ENCODE results near the gene MED8.
"Not testable (repeated sequence)": the region's sequence is repeated elsewhere in the genome, so short reads cannot be mapped to it uniquely, and the experiment has no call there.

Gene MED8

DNA sequence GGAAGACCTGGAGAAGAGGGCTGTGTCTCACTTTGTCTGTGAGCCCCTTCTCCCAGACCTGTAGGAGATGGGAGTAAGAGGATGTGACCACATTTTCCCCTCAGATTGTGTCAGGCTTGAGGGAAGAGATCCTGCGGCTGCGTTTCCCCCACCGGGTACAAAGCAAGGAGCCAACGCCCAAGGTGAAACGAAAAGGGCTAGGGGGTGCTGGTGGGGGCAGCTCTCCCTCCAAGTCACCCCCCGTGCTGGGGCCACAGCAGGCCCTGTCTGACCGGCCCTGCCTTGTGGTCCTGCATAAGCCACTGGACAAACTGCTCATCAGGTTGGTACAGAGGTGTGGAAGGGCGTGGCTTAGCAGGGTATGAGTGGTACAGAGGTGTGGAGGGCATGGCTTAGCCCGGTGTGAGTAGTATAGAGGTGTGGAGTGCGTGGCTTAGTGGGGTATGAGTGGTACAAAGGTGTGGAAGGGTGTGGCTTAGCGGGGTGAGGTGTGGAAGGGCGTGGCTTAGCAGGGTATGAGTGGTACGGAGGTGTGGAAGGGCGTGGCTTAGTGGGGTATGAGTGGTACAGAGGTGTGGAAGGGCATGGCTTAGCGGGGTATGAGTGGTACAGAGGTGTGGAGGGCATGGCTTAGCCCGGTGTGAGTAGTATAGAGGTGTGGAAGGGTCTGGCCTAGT is 33.5 kb upstream of the MED8 start:
- no peak for DNase-seq (ENCODE audit: low read depth in 4 of 4, low spot score in 1 of 4)

DNA sequence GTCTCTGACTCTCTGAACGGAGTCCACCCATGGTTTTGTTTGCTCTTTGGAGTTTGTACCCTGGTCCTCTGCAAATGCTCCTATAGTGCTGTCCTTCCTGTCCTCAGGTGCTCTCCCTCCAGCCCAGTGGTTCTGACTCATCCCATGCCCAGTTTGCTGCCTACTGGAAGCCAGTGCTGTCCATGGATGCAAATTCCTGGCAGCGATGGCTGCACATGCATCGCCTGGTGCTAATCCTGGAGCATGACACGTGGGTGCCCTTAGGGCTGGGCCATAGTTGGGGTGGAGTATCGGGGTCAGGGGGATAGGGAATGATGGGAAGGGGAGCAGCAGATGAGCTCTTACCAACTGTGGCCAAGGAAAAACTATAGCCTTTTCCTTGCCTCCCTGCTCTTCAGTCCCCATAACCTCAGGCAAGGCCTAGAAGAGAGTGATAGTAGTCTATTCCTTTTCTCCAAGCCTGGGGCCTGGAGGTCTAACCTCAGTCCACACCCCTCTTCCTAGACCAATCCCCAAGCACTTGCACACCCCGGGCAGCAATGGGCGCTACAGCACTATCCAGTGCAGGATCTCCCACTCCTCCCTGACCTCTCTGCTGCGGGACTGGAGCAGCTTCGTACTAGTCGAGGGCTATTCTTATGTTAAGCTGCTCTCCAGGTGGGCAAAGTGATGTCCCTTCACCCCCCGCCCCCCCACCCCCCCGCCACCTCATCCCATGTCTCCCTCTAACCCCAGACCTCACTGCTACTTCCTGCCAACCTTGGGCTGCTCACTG is 32.6 kb upstream of the MED8 start:
- no peak for DNase-seq (ENCODE audit: low read depth in 4 of 4, low spot score in 1 of 4)

GRCh38 chr1:43421396-43421795 is 31.8 kb upstream of the MED8 start:
- DNase-seq (ENCODE audit: low read depth in 4 of 4, low spot score in 1 of 4) = no peak

- no peak for DNase-seq (ENCODE audit: low read depth in 4 of 4, low spot score in 1 of 4)
Observed at GRCh38 chr1:43420874-43421273, 31.3 kb upstream of the MED8 start.

DNA sequence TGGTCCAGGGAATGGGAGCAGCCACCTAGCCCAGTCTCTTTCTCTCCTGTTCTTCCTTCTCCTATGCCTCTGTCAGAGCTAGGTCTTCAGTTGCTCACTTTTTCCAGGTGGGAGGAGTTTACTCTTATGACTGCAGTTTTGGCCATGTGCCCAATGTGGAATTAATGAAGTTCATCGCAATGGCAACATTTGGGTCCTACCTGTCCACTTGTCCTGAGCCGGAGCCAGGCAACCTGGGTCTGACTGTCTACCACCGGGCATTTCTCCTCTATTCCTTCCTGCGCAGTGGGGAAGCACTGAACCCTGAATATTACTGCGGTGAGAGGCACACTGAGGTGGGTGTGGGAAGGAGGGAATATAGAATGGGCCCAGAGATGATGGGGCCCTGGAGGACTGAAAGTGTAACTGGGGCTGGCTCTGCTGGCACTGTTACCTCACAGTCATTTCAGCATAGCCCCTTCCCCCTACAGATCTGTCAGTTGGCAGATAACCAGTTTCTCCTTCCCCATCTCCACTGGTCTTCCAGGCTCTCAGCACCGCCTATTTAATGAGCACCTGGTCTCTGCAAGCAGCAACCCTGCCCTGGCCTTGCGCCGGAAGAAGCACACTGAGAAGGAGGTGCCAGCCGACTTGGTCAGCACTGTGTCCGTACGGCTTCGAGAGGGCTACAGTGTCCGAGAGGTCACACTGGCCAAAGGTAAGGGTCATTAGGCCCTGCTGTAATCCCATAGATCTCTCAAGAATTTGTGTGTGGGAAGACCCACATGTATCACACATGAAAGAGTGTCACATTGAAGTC is 30.2 kb upstream of the MED8 start:
- DNase-seq (ENCODE audit: low read depth in 4 of 4, low spot score in 1 of 4) = no peak

DNA sequence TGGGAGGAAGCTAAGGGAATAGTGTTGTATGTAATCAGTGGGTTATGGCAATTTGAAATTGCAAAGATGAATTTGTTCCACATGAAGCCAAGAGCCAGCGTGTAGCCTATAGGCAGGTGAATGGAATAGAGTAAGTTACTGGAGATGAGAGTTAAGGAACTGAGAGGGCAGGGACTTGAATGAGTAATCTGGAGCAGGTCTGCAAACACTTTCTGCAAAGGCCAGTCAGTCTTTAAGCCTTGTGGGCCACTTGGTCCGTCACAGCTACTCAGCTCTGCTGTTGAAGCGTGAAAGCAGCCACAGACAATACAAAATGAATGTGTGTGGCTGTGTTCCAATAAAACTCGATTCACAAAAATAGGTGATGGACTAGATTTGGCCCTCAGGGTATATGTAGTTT is 29.3 kb upstream of the MED8 start:
- no peak for DNase-seq (ENCODE audit: low read depth in 4 of 4, low spot score in 1 of 4)

GRCh38 chr1:43415901-43416300 is 26.3 kb upstream of the MED8 start:
- no peak for DNase-seq (ENCODE audit: low read depth in 4 of 4, low spot score in 1 of 4)

DNA sequence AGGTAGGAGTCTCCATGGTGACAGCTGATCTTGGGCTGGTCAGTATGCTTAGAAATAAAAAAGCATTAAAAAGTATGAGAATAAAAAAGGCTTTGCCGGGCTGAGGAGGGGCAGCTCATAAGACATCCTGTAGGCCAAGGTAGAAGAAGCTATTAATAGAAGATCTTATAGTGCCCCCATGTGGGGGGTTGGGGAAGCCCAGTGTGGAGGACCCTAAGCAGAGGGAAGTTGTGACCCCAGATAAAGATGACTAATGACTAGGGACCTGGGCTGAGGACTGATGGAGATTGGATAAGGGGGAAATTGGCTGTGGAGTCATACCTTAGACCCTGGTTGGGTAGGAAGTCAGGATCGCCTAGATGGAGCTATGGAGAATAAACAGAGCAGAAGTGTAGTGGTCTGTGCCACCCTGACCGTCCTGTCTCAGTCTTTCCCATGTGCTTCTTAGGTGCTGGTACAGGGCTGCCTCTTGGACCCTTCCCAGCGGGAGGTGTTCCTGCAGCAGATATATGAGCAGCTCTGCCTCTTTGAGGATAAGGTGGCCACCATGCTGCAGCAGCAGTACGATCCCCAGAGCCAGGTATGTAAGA is 25.1 kb upstream of the MED8 start:
- DNase-seq (ENCODE audit: low read depth in 4 of 4, low spot score in 1 of 4) = peak; percentile 9 to 37 (median 24)

GRCh38 chr1:43413426-43413825 is 23.8 kb upstream of the MED8 start:
- not testable (repeated sequence) for DNase-seq (ENCODE audit: low read depth in 4 of 4, low spot score in 1 of 4)

GRCh38 chr1:43410571-43410970 is 21.0 kb upstream of the MED8 start:
- DNase-seq (ENCODE audit: low read depth in 4 of 4, low spot score in 1 of 4) = no peak

- no peak for DNase-seq (ENCODE audit: low read depth in 4 of 4, low spot score in 1 of 4)
Observed at GRCh38 chr1:43405876-43406234, 16.3 kb upstream of the MED8 start.

DNA sequence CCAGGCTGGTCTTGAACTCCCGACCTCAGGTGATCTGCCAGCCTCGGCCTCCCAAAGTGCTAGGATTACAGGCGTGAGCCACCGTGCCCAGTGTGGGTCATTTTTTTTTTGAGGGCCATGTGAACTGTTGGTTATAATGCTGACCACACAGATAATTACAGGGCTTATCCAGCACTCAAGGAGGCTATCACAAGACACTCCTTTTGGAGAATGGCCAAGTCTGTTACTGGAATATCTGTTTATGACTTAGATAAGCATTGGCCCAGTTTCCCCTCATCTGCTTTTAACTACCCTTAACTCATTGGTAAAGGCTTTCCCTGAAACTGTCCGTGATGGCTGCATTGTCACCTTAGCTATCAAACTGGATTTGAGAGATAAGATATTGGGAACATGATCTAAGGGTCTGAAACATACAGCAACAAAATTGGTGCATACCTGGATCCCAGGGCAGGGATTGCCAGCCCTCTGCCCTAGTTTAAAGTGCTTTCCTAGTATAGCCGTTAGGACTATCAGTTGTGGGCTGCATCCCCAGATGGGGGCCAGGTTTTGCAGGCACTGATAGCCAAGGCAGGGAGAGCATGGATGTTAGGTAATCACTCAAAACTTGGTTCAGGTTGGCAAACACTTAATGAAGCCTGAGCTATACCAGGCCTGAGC is 15.7 kb upstream of the MED8 start:
- no peak for DNase-seq (ENCODE audit: low read depth in 4 of 4, low spot score in 1 of 4)

DNA sequence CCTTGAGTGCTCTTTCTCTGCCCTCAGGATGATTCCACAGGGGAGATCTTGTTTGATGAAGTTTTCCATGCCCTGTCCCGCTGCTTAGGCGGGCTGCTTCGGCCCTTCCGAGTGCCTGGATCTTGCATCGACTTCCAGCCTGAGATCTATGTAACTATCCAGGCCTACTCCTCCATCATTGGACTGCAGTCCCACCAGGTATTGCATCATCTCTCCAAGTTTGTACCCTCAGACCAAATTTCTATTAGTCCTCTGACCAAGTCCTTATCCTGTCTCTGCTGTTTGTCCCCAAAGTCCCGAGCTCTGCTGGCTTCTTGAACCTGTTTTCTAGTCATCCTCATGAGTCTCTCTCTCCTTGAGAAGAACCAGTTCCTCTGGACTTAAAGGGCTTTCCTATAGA is 14.8 kb upstream of the MED8 start:
- DNase-seq (ENCODE audit: low read depth in 4 of 4, low spot score in 1 of 4) = no peak

DNA sequence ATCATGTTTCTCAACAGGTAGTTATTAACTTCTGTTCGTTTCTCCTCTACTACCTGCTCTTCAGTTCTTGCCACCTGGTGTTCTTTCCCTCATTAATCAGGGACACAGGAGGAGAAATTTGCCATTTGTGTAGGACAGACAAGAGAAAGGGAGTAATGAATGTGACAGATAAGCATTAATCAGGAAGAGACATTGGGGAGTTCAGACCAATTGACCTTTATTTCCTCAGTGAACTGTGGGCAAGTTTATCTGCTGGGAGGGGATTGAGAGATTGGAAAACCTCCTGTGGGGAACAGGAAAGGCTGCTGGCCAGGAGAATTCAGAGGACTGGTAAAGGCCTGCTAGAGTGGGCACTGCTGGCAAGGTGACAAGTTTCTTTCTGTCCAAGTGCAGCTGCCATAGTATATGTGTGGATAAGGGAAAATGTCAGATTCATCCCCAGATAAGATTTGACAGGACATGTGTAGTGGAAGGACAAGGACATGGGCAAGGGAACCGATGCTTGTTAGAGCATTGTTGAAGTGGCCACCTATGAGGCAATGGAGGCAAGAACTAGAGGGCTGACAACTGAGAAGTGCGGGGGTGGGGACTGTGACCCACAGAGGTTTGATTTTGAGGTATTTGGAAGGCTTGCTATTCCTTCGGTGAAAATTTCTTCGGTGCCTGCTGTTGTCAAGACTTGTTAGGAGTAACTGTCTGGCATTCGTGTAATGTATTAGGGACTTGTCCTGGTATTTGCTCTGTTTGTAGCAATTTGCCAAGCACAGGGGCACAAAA is 12.7 kb upstream of the MED8 start:
- no peak for DNase-seq (ENCODE audit: low read depth in 4 of 4, low spot score in 1 of 4)

GRCh38 chr1:43400441-43400840 is 10.8 kb upstream of the MED8 start:
- not testable (repeated sequence) for DNase-seq (ENCODE audit: low read depth in 4 of 4, low spot score in 1 of 4)

DNA sequence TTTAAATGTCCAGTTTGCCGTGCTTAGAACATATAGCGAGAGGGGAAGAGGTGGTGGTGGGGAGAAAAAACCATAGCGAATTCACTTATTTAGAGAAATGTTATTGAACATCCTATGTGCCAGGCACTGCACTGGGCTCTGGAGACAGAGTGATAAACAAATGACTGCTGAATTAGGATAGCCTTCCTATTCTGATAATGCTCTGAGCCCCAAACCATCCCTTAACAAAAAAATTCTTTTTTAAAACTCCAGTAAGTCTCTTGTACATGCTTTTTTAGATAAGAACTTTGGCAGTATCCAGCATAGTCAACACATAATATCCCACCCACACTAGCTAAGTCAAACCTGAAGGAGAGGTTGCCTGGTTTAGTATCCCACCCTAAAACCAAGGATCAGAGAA is 8.6 kb upstream of the MED8 start:
- DNase-seq (ENCODE audit: low read depth in 4 of 4, low spot score in 1 of 4) = no peak

GRCh38 chr1:43396059-43396458 is 6.5 kb upstream of the MED8 start:
- no peak for DNase-seq (ENCODE audit: low read depth in 4 of 4, low spot score in 1 of 4)

- DNase-seq (ENCODE audit: low read depth in 4 of 4, low spot score in 1 of 4) = no peak
Observed at GRCh38 chr1:43395523-43395922, 5.9 kb upstream of the MED8 start.

DNA sequence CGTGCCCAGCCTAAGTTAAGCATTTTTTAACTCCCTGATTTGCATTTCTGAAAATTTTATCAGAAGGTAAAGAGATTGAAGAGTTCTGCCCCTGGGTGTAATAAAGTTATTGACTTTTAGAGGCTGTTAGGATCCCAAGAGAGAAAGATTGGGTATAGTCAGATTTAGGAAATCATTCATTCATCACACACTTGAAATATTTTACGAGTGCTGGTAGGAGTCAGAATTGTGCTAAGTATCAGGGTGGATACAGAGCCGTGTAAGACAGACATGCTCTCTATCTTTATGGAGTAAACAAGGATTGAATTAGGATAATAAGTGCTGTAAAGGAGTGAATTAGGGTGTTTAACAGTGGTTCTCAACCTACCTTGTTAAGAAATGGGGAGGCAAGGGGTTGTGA is 3.1 kb upstream of the MED8 start:
- no peak for DNase-seq (ENCODE audit: low read depth in 4 of 4, low spot score in 1 of 4)

DNA sequence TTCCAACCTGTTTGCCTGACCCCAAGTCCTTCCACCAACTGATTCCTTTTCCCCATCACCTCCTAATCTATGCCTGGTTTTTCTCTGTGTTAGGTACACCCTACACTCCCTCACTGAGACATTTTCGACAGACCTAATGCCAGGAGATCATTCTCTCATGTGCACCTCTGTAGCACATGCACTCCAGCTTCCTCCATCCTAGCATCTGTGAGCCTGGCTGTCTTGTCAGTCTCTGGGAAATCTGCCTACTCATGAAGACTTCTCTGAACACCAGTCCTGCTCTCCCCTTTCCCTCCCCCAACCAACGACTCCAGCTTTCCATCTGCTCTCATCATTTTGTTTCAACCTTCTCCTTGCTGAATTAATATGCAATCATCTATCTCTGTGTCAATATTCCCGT is 987 bp downstream of the MED8 start:
- no peak for DNase-seq (ENCODE audit: low read depth in 4 of 4, low spot score in 1 of 4)

All from stimulated activated CD4-positive, alpha-beta T cell treated with anti-CD3 and anti-CD28 coated beads, Interleukin-1b, Interleukin-23, amount 100 ng/mL, for 24 hours (primary cell).